HEK293T (cell line): ENCODE data around the gene POGK.

Experiments
- BHLHE40 ChIP-seq: fragments of 450-650 bp; IDR thresholded peaks from 2 replicates; pipeline ENCODE4 v1.6.1; 2016; ENCODE audit warnings: mild to moderate bottlenecking, moderate library complexity, borderline replicate concordance
- ELF4 ChIP-seq: fragments of 450-650 bp; IDR thresholded peaks from 2 replicates; pipeline ENCODE4 v1.6.1; 2017; ENCODE audit warnings: antibody characterized with exemption
- FOXA1 ChIP-seq: fragments of 450-650 bp; IDR thresholded peaks from 2 replicates; pipeline ENCODE4 v1.6.1; 2016; ENCODE audit warnings: mild to moderate bottlenecking
- SP1 ChIP-seq: fragments of 450-650 bp; IDR thresholded peaks from 2 replicates; pipeline ENCODE4 v1.6.1; 2017
- TARDBP ChIP-seq: fragments of 450-650 bp; IDR thresholded peaks from 2 replicates; pipeline ENCODE4 v1.6.1; 2016
- ZNF384 ChIP-seq: fragments of 450-650 bp; IDR thresholded peaks from 2 replicates; pipeline ENCODE4 v1.6.1; 2016

DNA sequence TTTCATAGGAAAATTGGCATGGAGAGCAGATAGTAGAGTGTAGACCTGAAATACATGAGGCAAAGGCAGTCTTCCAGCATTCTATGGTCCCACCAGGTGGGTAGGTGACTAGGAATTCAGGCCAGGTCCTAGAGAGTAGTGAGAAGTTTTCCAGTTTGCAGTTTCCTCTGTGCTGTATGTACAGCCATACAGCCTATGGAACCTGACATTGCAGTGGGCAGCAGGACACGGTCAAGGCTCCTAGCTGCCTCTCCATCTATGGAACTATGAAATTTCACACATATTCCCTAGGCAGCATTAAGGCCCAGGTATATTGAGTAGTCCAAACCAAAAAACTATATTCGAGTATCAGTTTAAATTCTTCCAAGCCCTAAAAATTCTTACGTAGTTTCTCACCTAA is 16.3 kb downstream of the POGK start:
- TF ChIP-seq BHLHE40: no peak
- no peak for TF ChIP-seq ELF4
- TF ChIP-seq FOXA1: no peak
- no peak for TF ChIP-seq SP1
- no peak for TF ChIP-seq ZNF384
- no peak for TF ChIP-seq TARDBP
